HepG2 (cell line): ENCODE results near the gene STX5. TPM values are rescaled to one million over a fixed set of nuclear protein-coding genes. Genes with fewer than 3 reads are reported as not detected.
A peak's percentile ranks its signal among the peaks of the same experiment; 100 is the strongest.

ENCODE experiments used
- ELF4 ChIP-seq: sonication (generic); formaldehyde crosslinking; IDR thresholded peaks from 2 replicates; pipeline ENCODE4 v1.5.0; 2020; ENCODE audit warnings: missing genetic modification reagents, mild to moderate bottlenecking, moderate library complexity, borderline replicate concordance
- ZNF660 ChIP-seq: sonication (generic); formaldehyde crosslinking; IDR thresholded peaks from 2 replicates; pipeline ENCODE4 v1.5.1; 2020; ENCODE audit warnings: mild to moderate bottlenecking, low read depth, missing genetic modification reagents, borderline replicate concordance
- polyA plus RNA-seq, 8 experiments: library from polyadenylated mRNA; depleted of rRNA in 3 of 8; stranded (reverse) in 7 of 8; unstranded in 1 of 8; fragments of >200 nt; fragmentation: Illumina TruSeq in 4 of 8; extraction: Trizol in 4 of 8; gene quantifications; 2 replicates each; pipeline versions ENCODE4 v1.2.1 to v1.2.3, GENCODE V29; 2011 to 2016; ENCODE audit warnings: low read depth in 4 of 8, missing spikeins in 1 of 8, mixed read lengths in 1 of 8; ENCODE audit not compliant: insufficient read depth in 1 of 8
- total RNA-seq, 5 experiments: library from RNA; depleted of rRNA; stranded (reverse); fragments of >200 nt; fragmentation: Illumina TruSeq; extraction: Trizol; gene quantifications; 2 replicates each; pipeline ENCODE4 v1.2.3, GENCODE V29; 2016; ENCODE audit warnings: low read depth in 1 of 5
- TF ChIP-seq, protein P1 (sequence below): sonication (generic); formaldehyde crosslinking; IDR thresholded peaks from 2 replicates; pipeline ENCODE4 v1.4.0; 2020; ENCODE audit warnings: mild to moderate bottlenecking, missing genetic modification reagents
- TF ChIP-seq, protein P2 (sequence below): sonication (generic); formaldehyde crosslinking; IDR thresholded peaks from 2 replicates; pipeline ENCODE4 v1.5.0; 2020; ENCODE audit warnings: missing genetic modification reagents, mild to moderate bottlenecking, borderline replicate concordance
- TF ChIP-seq, protein P3 (sequence below): sonication (generic); formaldehyde crosslinking; IDR thresholded peaks from 2 replicates; pipeline ENCODE4 v1.9.0; 2022; ENCODE audit warnings: missing genetic modification reagents, mild to moderate bottlenecking, borderline replicate concordance
- TF ChIP-seq, protein P4 (sequence below): sonication (generic); formaldehyde crosslinking; IDR thresholded peaks from one replicate; pipeline ENCODE4 v1.5.1; 2020; ENCODE audit warnings: mild to moderate bottlenecking, missing genetic modification reagents; ENCODE audit errors: not compliant biosample characterization

The STX5 gene
- total and polyA plus RNA-seq, 2 of the 13 experiments (the other 11 are each of a cell fraction or from before 2014, with no cell fraction given): 26.9 to 30.0 TPM

DNA sequence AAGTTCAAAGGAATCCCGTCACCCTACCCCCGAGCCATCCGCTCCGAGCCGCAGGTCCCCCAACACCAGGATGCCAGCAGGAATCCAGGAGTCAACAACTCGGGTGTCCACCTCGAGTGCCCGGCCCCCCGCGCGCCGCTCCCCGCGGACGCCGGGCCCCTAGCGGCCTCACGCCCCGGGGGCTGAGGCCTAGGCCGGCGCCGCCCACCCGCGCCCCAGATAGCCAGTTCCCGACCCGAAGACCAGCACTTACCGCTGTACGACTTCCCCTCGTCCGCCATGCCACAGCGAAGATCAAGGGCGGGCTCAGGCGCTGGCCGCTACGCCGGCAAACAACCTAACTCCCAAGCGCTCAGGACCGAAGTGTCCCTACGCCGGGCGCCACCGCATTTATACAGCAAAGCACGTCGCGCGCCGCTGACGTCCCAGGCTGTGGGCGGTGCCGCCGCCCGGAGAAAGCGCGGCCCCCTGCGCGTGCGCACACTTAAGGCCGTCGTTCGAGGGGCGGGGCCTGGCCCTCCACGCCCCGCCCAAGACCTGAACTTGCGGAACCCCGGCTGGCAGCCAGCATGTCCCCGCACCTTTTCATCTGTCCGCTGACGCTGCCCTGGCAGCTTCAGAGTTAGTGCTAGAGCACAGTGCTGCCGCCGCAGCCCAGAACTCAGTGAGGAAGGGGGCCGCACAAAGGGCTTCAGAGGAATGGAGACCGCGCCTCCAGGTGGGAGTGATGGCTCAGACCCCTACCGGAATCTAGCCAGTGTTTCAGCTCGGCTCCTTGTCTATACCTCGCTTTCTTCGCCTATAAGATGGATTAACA, 26.6 kb downstream of the STX5 start, which contains the start of gene NXF1 (continued):
- TF ChIP-seq, protein P1, sequence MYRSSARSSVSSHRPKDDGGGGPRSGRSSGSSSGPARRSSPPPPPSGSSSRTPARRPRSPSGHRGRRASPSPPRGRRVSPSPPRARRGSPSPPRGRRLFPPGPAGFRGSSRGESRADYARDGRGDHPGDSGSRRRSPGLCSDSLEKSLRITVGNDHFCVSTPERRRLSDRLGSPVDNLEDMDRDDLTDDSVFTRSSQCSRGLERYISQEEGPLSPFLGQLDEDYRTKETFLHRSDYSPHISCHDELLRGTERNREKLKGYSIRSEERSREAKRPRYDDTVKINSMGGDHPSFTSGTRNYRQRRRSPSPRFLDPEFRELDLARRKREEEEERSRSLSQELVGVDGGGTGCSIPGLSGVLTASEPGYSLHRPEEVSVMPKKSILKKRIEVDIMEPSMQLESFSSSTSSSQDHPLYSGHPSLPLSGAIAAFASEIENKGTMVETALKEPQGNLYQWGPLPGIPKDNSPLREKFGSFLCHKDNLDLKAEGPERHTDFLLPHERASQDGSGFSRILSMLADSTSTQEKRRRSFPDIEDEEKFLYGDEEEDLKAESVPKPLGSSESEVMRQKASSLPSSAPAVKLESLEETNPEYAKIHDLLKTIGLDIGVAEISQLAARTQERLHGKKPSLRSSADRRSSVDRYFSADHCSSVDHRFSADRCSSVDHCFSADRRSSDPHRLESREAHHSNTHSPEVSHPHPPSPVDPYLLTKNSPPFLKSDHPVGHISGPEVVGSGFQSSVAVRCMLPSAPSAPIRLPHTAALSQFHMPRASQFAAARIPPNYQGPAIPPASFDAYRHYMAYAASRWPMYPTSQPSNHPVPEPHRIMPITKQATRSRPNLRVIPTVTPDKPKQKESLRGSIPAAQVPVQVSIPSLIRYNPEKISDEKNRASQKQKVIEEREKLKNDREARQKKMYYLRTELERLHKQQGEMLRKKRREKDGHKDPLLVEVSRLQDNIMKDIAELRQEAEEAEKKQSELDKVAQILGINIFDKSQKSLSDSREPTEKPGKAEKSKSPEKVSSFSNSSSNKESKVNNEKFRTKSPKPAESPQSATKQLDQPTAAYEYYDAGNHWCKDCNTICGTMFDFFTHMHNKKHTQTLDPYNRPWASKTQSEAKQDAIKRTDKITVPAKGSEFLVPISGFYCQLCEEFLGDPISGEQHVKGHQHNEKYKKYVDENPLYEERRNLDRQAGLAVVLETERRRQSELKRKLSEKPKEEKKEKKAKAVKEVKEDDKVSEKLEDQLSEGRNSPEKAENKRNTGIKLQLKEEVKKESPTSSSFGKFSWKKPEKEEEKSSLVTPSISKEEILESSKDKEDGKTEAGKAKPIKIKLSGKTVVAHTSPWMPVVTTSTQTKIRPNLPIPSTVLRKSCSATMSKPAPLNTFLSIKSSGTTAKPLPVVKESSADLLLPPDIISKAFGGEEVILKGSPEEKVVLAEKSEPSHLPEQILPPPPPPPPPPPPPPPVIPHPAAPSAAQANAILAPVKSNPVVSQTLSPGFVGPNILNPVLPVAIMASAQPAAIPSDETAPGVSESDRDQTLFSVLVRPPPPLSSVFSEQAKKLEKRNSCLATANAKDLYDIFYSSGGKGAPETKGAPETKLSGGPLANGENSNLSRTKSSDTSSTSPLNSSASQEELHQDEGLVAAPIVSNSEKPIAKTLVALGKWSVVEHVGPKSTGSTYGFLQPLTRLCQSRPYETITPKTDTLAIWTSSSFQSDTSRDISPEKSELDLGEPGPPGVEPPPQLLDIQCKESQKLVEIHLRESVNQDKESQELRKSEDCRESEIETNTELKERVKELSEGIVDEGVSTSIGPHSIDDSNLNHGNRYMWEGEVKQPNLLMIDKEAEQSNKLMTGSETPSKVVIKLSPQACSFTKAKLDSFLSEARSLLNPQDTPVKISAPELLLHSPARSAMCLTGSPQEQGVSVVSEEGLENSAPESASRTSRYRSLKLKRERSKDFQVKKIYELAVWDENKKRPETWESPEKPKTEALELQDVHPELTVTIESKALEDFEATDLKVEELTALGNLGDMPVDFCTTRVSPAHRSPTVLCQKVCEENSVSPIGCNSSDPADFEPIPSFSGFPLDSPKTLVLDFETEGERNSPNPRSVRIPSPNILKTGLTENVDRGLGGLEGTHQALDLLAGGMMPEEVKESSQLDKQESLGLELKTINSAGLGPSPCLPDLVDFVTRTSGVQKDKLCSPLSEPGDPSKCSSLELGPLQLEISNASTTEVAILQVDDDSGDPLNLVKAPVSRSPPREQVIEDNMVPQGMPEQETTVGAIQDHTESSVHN (CRISPR knock-in tag): peak; percentile 90; the same call in 1 of the 2 replicates
- TF ChIP-seq ELF4 (CRISPR knock-in tag) (no peak), ZNF660 (CRISPR knock-in tag) (no peak)
- TF ChIP-seq, protein P2, sequence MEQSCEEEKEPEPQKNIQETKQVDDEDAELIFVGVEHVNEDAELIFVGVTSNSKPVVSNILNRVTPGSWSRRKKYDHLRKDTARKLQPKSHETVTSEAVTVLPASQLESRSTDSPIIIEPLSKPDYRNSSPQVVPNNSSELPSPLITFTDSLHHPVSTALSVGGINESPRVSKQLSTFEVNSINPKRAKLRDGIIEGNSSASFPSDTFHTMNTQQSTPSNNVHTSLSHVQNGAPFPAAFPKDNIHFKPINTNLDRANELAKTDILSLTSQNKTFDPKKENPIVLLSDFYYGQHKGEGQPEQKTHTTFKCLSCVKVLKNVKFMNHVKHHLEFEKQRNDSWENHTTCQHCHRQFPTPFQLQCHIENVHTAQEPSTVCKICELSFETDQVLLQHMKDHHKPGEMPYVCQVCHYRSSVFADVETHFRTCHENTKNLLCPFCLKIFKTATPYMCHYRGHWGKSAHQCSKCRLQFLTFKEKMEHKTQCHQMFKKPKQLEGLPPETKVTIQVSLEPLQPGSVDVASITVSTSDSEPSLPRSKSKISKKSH (CRISPR knock-in tag): peak; percentile 93
- TF ChIP-seq, protein P3, sequence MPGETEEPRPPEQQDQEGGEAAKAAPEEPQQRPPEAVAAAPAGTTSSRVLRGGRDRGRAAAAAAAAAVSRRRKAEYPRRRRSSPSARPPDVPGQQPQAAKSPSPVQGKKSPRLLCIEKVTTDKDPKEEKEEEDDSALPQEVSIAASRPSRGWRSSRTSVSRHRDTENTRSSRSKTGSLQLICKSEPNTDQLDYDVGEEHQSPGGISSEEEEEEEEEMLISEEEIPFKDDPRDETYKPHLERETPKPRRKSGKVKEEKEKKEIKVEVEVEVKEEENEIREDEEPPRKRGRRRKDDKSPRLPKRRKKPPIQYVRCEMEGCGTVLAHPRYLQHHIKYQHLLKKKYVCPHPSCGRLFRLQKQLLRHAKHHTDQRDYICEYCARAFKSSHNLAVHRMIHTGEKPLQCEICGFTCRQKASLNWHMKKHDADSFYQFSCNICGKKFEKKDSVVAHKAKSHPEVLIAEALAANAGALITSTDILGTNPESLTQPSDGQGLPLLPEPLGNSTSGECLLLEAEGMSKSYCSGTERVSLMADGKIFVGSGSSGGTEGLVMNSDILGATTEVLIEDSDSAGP (CRISPR knock-in tag): peak; percentile 90
- TF ChIP-seq, protein P4, sequence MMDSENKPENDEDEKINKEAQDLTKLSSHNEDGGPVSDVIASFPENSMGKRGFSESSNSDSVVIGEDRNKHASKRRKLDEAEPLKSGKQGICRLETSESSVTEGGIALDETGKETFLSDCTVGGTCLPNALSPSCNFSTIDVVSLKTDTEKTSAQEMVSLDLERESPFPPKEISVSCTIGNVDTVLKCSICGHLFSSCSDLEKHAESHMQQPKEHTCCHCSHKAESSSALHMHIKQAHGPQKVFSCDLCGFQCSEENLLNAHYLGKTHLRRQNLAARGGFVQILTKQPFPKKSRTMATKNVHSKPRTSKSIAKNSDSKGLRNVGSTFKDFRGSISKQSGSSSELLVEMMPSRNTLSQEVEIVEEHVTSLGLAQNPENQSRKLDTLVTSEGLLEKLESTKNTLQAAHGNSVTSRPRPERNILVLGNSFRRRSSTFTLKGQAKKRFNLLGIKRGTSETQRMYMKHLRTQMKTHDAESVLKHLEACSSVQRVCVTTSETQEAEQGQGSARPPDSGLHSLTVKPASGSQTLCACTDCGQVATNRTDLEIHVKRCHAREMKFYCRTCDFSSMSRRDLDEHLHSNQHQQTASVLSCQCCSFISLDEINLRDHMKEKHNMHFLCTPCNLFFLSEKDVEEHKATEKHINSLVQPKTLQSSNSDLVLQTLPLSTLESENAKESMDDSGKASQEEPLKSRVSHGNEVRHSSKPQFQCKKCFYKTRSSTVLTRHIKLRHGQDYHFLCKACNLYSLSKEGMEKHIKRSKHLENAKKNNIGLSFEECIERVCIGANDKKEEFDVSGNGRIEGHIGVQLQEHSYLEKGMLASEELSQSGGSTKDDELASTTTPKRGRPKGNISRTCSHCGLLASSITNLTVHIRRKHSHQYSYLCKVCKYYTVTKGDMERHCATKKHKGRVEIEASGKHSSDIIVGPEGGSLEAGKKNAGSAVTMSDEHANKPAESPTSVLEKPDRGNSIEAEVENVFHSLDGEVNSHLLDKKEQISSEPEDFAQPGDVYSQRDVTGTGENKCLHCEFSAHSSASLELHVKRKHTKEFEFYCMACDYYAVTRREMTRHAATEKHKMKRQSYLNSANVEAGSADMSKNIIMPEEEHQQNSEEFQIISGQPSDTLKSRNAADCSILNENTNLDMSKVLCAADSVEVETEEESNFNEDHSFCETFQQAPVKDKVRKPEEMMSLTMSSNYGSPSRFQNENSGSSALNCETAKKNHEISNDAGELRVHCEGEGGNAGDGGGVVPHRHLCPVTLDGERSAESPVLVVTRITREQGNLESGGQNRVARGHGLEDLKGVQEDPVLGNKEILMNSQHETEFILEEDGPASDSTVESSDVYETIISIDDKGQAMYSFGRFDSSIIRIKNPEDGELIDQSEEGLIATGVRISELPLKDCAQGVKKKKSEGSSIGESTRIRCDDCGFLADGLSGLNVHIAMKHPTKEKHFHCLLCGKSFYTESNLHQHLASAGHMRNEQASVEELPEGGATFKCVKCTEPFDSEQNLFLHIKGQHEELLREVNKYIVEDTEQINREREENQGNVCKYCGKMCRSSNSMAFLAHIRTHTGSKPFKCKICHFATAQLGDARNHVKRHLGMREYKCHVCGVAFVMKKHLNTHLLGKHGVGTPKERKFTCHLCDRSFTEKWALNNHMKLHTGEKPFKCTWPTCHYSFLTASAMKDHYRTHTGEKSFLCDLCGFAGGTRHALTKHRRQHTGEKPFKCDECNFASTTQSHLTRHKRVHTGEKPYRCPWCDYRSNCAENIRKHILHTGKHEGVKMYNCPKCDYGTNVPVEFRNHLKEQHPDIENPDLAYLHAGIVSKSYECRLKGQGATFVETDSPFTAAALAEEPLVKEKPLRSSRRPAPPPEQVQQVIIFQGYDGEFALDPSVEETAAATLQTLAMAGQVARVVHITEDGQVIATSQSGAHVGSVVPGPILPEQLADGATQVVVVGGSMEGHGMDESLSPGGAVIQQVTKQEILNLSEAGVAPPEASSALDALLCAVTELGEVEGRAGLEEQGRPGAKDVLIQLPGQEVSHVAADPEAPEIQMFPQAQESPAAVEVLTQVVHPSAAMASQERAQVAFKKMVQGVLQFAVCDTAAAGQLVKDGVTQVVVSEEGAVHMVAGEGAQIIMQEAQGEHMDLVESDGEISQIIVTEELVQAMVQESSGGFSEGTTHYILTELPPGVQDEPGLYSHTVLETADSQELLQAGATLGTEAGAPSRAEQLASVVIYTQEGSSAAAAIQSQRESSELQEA (CRISPR knock-in tag): no peak
